NCI-H510A (cell line): Measurements from ENCODE around the gene ESRP2.

ENCODE experiments used
- DNase-seq: peaks from one replicate; lab custom pipeline; 2025; lab: John Stamatoyannopoulos, UW

Gene ESRP2

DNA sequence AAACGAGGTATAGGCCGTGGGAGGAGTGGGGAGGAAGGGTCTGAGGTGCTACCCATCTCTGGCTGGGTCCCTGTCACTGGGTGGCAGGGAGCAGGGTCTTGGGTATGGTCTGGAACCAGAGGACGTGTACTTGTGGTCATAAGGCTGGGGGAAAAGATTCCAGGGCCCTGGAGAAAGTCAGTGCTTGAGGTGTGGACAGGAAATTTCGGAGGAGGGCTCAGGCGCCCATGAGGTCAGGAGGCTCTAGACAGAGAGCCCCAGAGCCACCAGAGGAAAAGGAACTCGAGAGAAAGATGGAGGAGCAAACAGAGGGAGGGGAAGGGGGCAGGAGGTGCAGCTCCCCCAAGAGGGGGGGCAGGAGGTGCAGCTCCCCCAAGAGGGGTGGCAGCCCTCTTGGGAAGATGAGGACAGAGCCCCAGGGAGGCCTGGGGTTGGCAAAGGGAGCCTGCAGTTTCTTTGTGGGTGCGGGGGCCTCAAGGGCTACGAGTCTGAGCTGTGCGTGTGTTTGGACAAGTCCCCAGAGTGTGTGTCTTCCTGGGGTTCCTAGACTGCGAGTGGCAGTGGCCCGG, 27.7 kb upstream of the ESRP2 start:
- DNase-seq, result no peak

GRCh38 chr16:68259007-68259825, 23.3 kb upstream of the ESRP2 start:
- no peak for DNase-seq

- DNase-seq, result no peak
Observed at GRCh38 chr16:68257906-68258800, 22.2 kb upstream of the ESRP2 start.

DNA sequence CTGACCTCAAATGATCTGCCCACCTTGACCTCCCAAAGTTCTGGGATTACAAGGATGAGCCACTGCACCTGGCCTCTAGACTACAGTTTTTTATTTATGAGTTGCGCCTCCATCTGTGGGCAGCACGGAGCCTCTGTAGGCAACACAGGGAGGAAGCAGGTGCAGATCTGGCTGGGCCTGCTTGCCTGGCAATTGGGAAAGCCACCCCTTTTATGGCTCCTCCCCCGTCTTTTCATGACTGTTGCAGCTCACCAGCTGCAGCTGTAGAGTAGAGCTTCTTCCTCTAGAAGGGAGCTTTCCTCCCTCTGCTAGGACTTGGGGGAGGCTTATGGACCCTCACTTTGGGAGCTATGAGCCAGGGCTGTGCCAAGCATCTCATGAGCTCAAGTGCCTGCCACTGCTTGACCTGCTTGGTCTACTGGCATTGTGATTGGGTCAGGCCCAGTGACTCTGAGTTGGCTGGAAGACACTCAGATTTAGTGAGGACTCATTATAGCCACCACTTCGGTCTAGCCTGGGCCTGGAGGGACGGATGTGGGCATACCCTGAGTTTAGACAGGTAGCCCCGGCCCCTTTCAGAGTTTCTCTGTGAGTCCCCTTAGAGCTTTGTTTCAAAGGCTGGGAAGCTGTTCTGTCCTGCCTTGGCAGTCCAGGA, 21.5 kb upstream of the ESRP2 start:
- peak; percentile 54 for DNase-seq

DNA sequence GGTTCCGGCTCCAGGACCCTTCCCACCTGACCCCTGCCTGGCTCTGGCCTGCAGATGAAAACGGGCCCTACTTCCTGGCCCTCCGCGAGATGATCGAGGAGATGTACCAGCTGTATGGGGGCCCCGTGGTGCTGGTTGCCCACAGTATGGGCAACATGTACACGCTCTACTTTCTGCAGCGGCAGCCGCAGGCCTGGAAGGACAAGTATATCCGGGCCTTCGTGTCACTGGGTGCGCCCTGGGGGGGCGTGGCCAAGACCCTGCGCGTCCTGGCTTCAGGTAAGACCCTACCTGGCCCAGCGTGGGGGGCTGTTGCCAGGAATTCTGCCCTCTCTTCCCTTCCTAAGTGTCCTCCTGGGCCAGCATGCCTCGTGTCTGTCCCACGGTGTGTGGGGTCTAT, 19.8 kb upstream of the ESRP2 start:
- DNase-seq, result no peak

DNA sequence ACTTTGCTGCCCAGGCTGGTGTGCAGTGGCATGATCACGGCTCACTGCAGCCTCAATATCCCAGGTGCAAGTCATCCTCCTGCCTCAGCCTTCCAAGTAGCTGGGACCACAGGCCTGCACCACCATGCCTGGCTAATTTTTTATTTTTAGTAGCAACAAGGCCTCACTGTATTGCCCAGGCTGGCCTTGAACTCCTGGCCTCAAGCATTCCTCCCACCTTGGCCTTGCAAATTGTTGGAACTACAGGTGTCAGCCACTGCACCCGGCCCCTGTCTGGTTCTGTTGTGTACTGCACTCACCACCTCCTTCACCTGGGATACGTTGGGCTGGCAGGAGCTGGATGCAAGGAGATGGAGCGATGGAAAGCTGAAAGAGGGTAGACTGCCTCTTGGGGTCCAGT, 17.8 kb upstream of the ESRP2 start:
- DNase-seq, result no peak

DNA sequence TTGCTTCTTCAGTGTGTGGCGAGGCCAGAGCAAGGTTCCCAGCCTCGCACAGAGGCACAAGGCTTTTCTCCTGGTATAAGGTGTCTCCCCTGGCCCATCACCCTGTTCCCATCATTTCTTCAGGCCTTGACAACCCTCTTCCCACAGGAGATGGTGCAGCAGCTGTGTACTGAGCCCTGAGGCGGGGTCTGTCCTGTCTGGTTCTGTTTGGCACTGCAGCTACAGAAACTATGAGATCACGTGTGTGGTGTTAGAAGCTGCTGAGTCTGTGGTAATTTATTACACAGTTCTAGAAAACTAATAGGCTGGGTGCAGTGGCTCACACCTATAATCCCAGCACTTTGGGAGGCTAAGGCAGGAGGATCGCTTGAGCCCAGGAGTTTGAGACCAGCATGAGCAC, 16.5 kb upstream of the ESRP2 start:
- no peak for DNase-seq

DNA sequence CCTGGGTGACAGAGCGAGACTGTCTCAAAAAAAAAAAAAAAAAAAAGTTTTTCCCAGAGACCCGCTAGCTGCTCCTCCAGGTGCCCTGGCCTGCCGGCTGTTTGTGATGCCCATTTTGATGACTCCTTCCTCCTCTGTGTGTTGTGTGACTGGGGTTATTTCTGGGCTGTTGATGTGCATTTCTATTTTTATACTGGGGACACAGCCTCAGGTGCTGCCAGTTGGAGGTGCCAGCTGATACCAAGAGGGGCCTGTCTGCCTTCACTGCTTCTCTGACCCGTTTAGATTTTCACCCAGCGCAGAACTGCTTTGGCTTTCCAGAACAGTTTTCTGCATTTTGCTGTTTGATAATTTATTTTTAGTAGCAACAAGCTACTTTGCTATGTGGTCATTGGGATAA, 15.9 kb upstream of the ESRP2 start:
- DNase-seq, result no peak

GRCh38 chr16:68250951-68251350, 15.0 kb upstream of the ESRP2 start:
- no peak for DNase-seq

DNA sequence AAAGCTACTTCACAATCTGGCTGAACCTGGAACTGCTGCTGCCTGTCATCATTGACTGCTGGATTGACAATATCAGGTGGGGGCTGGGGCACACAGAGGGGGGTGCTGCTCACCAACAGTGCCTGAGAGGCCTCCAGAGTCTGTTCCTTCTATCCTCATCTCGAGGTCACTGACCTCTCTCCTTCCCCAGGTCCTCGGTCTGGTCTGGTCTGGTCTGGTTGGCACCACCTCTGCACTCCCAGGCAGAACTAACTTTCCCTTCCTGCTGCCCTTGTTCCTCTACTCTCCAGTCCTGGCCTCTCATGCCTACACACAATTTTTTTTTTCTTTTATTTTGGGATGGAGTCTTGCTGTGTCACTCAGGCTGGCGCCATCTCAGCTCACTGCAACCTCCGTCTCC, 13.4 kb upstream of the ESRP2 start:
- DNase-seq, result no peak

GRCh38 chr16:68247932-68248331, 12.0 kb upstream of the ESRP2 start:
- no peak for DNase-seq

DNA sequence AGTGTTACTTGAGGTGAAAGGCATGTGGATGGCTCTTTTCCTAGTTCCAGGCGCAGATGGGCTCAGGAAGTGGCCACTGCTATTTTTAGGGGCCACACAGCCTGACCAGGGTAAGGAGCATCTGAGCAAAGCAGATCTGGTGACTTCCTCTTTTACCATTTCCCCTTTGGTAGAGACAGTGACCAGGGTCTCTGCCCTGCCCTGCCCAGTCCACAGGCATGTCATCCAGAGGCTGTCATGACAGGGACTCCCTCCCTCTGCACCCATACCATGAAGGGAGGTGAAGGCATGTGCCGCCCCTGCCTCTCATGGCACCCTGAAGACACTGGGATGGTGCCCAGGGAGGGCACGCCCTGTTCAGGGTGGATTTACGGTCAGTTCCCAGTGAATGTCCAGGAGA, 11.5 kb upstream of the ESRP2 start:
- no peak for DNase-seq

- DNase-seq, result no peak
Observed at GRCh38 chr16:68246666-68247065, 10.7 kb upstream of the ESRP2 start.

DNA sequence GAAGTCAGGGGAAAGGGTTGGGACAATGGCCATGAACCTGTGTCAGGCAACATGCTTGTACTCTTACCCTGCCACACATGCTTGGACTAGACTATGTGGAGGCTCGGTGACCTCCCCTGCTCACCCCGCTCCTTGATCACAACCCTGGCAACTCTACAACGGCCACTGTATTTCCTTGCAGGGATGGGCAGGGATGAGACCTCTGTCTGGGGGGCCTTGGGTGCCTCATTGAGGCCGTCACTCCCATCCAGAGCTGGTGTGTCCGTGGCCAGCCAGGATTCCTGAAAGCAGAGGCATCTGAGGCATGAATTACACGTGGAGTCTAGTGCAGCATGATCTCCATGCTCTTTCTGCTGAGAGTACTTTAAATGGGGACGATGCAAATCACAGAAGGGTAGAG, 10.2 kb upstream of the ESRP2 start:
- DNase-seq, result no peak

GRCh38 chr16:68244903-68245853, 9.3 kb upstream of the ESRP2 start, which contains the start of gene PLA2G15:
PLA2G15 (plus strand) TSS chr16:68245373; CDS start chr16:68245427, 54 bp downstream.
- peak; percentile 57 for DNase-seq

DNA sequence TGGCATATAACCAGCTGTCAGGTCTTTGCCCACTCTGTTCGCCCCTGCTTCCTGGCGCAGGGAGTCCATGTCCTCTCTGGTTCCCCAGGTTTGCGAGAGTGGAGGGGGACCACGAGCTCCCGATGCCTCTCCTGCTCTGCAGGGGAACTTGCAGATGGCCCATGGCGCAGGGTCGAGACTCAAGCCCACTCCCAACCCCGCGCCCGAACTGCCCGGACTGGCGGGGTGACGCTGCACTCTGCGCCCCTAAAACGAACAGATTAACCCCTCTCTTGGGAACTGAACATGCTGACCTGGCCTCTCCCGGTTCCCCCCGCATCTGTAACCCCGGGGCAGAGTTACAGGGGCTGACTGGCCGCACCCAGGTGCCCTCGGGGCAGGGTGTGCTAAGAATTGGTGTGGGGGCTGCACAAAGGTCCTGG, 8.6 kb upstream of the ESRP2 start:
- DNase-seq, result no peak

GRCh38 chr16:68242926-68243858, 7.3 kb upstream of the ESRP2 start:
- no peak for DNase-seq

DNA sequence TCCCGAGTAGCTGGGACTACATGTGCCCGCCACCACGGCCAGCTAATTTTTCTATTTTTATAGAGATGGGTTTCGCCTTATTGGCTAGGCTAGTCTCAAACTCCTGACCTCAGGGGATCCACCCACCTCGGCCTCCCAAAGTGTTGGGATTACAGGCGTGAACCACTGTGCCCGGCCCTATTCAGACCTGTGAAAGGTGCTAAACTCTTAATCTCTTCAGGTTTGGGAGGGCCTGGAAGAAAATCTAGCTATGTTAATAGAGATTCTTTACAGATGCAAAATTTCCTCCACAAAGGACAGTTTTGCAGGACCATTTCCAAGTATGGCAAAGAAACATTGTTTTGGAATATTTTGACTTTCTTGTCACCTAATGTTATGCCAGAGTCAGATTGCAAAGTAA, 6.2 kb upstream of the ESRP2 start:
- DNase-seq, result no peak

DNA sequence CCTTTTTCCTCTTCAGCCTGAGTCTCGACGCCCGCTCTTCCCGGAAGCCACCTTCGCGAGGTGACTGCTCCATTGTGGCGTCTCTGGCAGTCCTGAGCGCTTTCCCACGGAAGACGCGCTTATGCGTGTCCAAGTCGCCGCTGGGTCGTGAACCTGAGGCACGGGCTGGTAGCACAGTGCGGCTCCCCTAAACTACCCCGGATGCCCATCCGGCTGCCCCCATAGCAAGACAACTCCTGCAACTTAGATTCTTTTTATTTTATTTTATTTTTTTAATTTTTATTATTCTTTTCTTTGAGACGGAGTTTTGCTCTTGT, 2.1 kb upstream of the ESRP2 start:
- no peak for DNase-seq
